T-cell (primary cell): ENCODE data around the gene GIN1. TPM values are rescaled to one million over a fixed set of nuclear protein-coding genes. Genes with fewer than 3 reads are reported as not detected.

ENCODE experiments used
- ATAC-seq, 4 experiments: fragments of 200-7000 bp in 3 of 4; fragments of 150-1000 bp in 1 of 4; cut with Tn5 transposase; replicated peaks in 1 of 4; 1 replicate in 3 of 4; 2 replicates in 1 of 4; pipeline ENCODE4 v1.10.0; 2021; ENCODE audit warnings: moderate library complexity in 3 of 4, mild to moderate bottlenecking in 2 of 4, moderate number of reproducible peaks in 1 of 4
- CTCF ChIA-PET, 2 donors: fragments of 300-600 bp; sonication (Branson Sonifier 250); formaldehyde crosslinking; loops; one replicate each; lab custom pipeline; 2022; ENCODE audit warnings: antibody characterized with exemption in 2 of 2; lab: Charles Lee
- POLR2A ChIA-PET, 2 donors: fragments of 300-600 bp; sonication (Branson Sonifier 250); formaldehyde crosslinking; loops; one replicate each; lab custom pipeline; 2022; ENCODE audit warnings: antibody characterized with exemption in 2 of 2; lab: Charles Lee
- DNase-seq, 35 experiments: peaks; one replicate each; pipeline versions ENCODE4 v3.0.0 to v3.0.0-alpha.2; 2013 to 2023
- H3K27ac ChIP-seq: one replicate; pipeline ENCODE4 v1.5.1; 2013; ENCODE audit warnings: low read length
- H3K27me3 ChIP-seq, 2 experiments: replicated peaks in 1 of 2; 1 replicate in 1 of 2; 2 replicates in 1 of 2; pipeline versions ENCODE4 v1.6.1 to v1.7.0; 2013; ENCODE audit warnings: low read length in 1 of 2, mixed read lengths in 1 of 2; ENCODE audit not compliant: control insufficient read depth in 2 of 2, insufficient read depth in 2 of 2; ENCODE audit errors: extremely low read depth in 1 of 2
- H3K36me3 ChIP-seq, 2 donors: 1 replicate in 1 of 2; 2 replicates in 1 of 2; pipeline versions ENCODE4 v1.6.1 to v1.7.0; 2013; ENCODE audit warnings: low read length in 1 of 2; ENCODE audit not compliant: control insufficient read depth in 2 of 2, insufficient read depth in 1 of 2; ENCODE audit errors: extremely low read depth in 1 of 2
- H3K4me1 ChIP-seq, 2 experiments: 1 replicate in 1 of 2; 2 replicates in 1 of 2; pipeline versions ENCODE4 v1.6.1 to v1.7.0; 2013; ENCODE audit warnings: low read length in 2 of 2, mixed read lengths in 1 of 2; ENCODE audit not compliant: insufficient read depth in 2 of 2, control insufficient read depth in 1 of 2; ENCODE audit errors: extremely low read depth in 1 of 2
- H3K4me3 ChIP-seq, 2 donors: 1 replicate in 1 of 2; 2 replicates in 1 of 2; pipeline versions ENCODE4 v1.5.1 to v1.7.0; 2013; ENCODE audit warnings: mild to moderate bottlenecking in 2 of 2, low read length in 1 of 2, moderate library complexity in 1 of 2; ENCODE audit not compliant: control insufficient read depth in 1 of 2; ENCODE audit errors: extremely low read depth in 1 of 2
- H3K9me3 ChIP-seq: 2 replicates; pipeline ENCODE4 v1.7.0; 2013
- H3K27ac Mint-ChIP-seq, 2 donors: one replicate each; pipeline ENCODE4 v1.8.0; 2020 to 2021; ENCODE audit warnings: mild to moderate bottlenecking in 2 of 2, mixed read lengths in 2 of 2
- H3K27me3 Mint-ChIP-seq, 2 donors: one replicate each; pipeline ENCODE4 v1.8.0; 2021 to 2022; ENCODE audit warnings: mixed read lengths in 2 of 2
- H3K36me3 Mint-ChIP-seq: one replicate; pipeline ENCODE4 v1.8.0; 2021; ENCODE audit warnings: mixed read lengths
- H3K4me1 Mint-ChIP-seq, 3 donors: one replicate each; pipeline ENCODE4 v1.8.0; 2020 to 2022; ENCODE audit warnings: mixed read lengths in 3 of 3, mild to moderate bottlenecking in 1 of 3
- H3K4me3 Mint-ChIP-seq, 3 donors: one replicate each; pipeline ENCODE4 v1.8.0; 2020 to 2022; ENCODE audit warnings: mild to moderate bottlenecking in 3 of 3, mixed read lengths in 3 of 3, moderate library complexity in 3 of 3
- H3K9me3 Mint-ChIP-seq, 3 donors: one replicate each; pipeline ENCODE4 v1.8.0; 2020 to 2022; ENCODE audit warnings: mixed read lengths in 3 of 3
- WGBS: methylation state at CpG from one replicate; pipeline ENCODE4 v1.1.5; 2013; ENCODE audit warnings: missing lambda C conversion rate; ENCODE audit not compliant: insufficient coverage; 5-methylcytosine and 5-hydroxymethylcytosine counted together
- total RNA-seq, 35 experiments: library from RNA in 6 of 35; stranded (reverse) in 6 of 35; fragments of 120-200 nt in 1 of 35; gene quantifications; one replicate each; pipeline versions ENCODE4 v1.2.1 to v1.2.4 and lab custom pipeline; 2013 to 2026

The GIN1 gene
- total RNA-seq, 5 donors from 2014 or later (not counting 1 experiment from before 2014, with no cell fraction given), result 2.6 to 18.8 (median 11.8) TPM

- no peak for DNase-seq
Measured at GRCh38 chr5:103108086-103108485, 11.9 kb downstream of the GIN1 start.

DNA sequence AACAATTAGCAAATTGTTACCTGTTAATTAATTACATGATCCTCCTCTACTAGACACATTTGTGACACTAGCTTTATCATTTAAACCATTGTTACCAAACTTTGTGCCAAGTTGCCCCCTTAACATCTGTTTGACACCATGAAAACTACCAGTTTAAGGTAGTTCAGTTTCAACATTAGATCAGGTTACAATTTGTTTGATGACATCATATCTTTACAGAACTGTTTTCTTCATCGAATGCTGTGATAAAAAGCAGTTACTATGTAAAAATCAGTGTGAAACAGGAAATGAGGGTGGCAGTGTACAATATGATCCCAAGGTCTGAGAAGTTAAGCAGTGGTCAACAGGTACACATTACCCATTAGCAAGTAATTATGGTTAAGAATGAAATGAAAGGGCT lies 17.7 kb downstream of the GIN1 start:
- Histone ChIP-seq H3K9me3 (no peaks in the 10 kb centered on the region), H3K4me1 (no peaks in the 10 kb centered on the region), H3K36me3 (peaks cover 0 to 19% of the 10 kb centered on the region in 2 donors), H3K27ac (no peak overlapping the region), H3K27me3 (no peaks in the 10 kb centered on the region), H3K4me3 (no peak overlapping the region)
- no peak for ATAC-seq
- no peaks in the 10 kb centered on the region for H3K9me3 Mint-ChIP-seq
- no CpG with 5 or more reads among the region's 1 CpG for WGBS
- peaks cover 0 to 6% (median 0%) of the 10 kb centered on the region in 3 donors for H3K4me1 Mint-ChIP-seq
- peaks cover 37% of the 10 kb centered on the region for H3K36me3 Mint-ChIP-seq
- no peaks in the 10 kb centered on the region for H3K27me3 Mint-ChIP-seq
- CTCF ChIA-PET, result no interaction called here
- no peak for DNase-seq
- H3K4me3 Mint-ChIP-seq, result no peak overlapping the region
- POLR2A ChIA-PET, result no interaction called here
- H3K27ac Mint-ChIP-seq, result no peak overlapping the region

More at GRCh38 chr5:103108086-103108485, 11.9 kb downstream of the GIN1 start:
- no CpG with 5 or more reads among the region's 2 CpGs for WGBS
- ATAC-seq, result no peak
- Histone ChIP-seq H3K9me3 (no peaks in the 10 kb centered on the region), H3K4me3 (no peak overlapping the region), H3K4me1 (peaks cover 3 to 21% of the 10 kb centered on the region in 2 experiments), H3K27me3 (no peaks in the 10 kb centered on the region), H3K27ac (no peak overlapping the region), H3K36me3 (peaks cover 0 to 11% of the 10 kb centered on the region in 2 donors)
- peaks cover 29 to 35% (median 34%) of the 10 kb centered on the region in 3 donors for H3K4me1 Mint-ChIP-seq
- CTCF ChIA-PET, result no interaction called here
- no peaks in the 10 kb centered on the region for H3K27me3 Mint-ChIP-seq
- H3K4me3 Mint-ChIP-seq, result no peak overlapping the region
- peaks cover 31% of the 10 kb centered on the region for H3K36me3 Mint-ChIP-seq
- no peak overlapping the region for H3K27ac Mint-ChIP-seq
- H3K9me3 Mint-ChIP-seq, result peaks cover 0 to 3% (median 0%) of the 10 kb centered on the region in 3 donors
- POLR2A ChIA-PET, result no interaction called here

DNA sequence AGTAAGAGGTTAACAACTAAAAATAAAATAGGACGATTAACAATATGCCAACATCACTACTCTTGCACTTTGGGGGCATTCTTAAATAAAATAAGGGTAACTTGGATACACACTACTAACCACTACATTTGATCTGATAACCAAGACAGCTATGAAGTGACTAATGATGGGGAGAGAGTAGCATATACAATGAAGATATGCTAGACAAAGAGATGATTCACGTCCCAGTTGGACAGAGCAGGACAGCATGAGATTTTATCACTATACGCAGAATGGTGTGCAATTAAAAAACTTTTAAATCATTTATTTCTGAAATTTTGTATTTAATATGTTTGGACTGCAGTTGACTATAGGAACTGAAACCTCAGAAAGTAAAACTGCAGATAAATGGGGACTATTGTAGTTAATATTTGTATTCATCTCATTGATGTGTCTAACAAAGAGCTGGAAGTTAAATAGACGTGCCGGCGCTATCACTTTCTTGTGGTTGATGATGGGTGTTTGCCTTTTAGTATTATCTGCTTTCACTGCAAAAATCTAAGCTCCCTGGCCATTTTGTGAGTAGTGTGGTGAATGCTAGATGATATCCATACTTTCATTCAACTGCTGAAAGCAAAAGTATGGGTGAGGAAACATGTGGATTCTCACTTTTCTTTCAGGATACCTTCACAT lies 18.7 kb downstream of the GIN1 start:
- Histone ChIP-seq H3K4me1 (no peaks in the 10 kb centered on the region), H3K4me3 (no peak overlapping the region), H3K27ac (no peak overlapping the region), H3K36me3 (peaks cover 0 to 21% of the 10 kb centered on the region in 2 donors), H3K27me3 (no peaks in the 10 kb centered on the region), H3K9me3 (no peaks in the 10 kb centered on the region)
- Mint-ChIP-seq H3K4me1 (peaks cover 0 to 6% (median 0%) of the 10 kb centered on the region in 3 donors), H3K36me3 (peaks cover 39% of the 10 kb centered on the region), H3K9me3 (no peaks in the 10 kb centered on the region), H3K4me3 (no peak overlapping the region), H3K27me3 (no peaks in the 10 kb centered on the region), H3K27ac (no peak overlapping the region)
- ChIA-PET POLR2A (no interaction called here), CTCF (interaction anchor here in 1 of 2 donors (0.5 to 0.8 kb wide), 3 partner anchors 11 to 862 kb away, joined by 3 to 5 read pairs (median 4); no protein-coding TSS in a partner anchor)
- no CpG with 5 or more reads among the region's 6 CpGs for WGBS
- DNase-seq (no peak), ATAC-seq (no peak)

- H3K4me1 ChIP-seq, result no peaks in the 10 kb centered on the region
- no peak overlapping the region for H3K27ac ChIP-seq
- WGBS, result no CpG with 5 or more reads among the region's 2 CpGs
- ChIA-PET CTCF (interaction anchor here in 1 of 2 donors (0.9 kb wide), 1 partner anchor 40 kb away, joined by 3 read pairs; no protein-coding TSS in a partner anchor), POLR2A (interaction anchor here in 1 of 2 donors (0.7 kb wide), 1 partner anchor 292 kb away, joined by 3 read pairs; no protein-coding TSS in a partner anchor)
- H3K9me3 Mint-ChIP-seq, result no peaks in the 10 kb centered on the region
- H3K36me3 ChIP-seq, result peaks cover 0 to 22% of the 10 kb centered on the region in 2 donors
- peaks cover 0 to 6% (median 0%) of the 10 kb centered on the region in 3 donors for H3K4me1 Mint-ChIP-seq
- no peaks in the 10 kb centered on the region for H3K27me3 ChIP-seq
- ATAC-seq, result no peak
- H3K27me3 Mint-ChIP-seq, result no peaks in the 10 kb centered on the region
- H3K4me3 ChIP-seq, result no peak overlapping the region
- no peak overlapping the region for H3K4me3 Mint-ChIP-seq
- H3K36me3 Mint-ChIP-seq, result peaks cover 51% of the 10 kb centered on the region
- no peaks in the 10 kb centered on the region for H3K9me3 ChIP-seq
- no peak overlapping the region for H3K27ac Mint-ChIP-seq
- no peak for DNase-seq
Measured at GRCh38 chr5:103098993-103099392, 20.9 kb downstream of the GIN1 start.

- Histone ChIP-seq H3K4me3 (no peak overlapping the region), H3K4me1 (no peaks in the 10 kb centered on the region), H3K9me3 (no peaks in the 10 kb centered on the region), H3K36me3 (peaks cover 0 to 8% of the 10 kb centered on the region in 2 donors), H3K27me3 (no peaks in the 10 kb centered on the region), H3K27ac (no peak overlapping the region)
- Mint-ChIP-seq H3K9me3 (no peaks in the 10 kb centered on the region), H3K4me1 (no peaks in the 10 kb centered on the region), H3K27me3 (no peaks in the 10 kb centered on the region), H3K27ac (no peak overlapping the region), H3K36me3 (peaks cover 54% of the 10 kb centered on the region), H3K4me3 (no peak overlapping the region)
- no peak for DNase-seq
- no peak for ATAC-seq
- WGBS, result 86% methylated on average over 1 of the region's 2 CpGs
- ChIA-PET POLR2A (no interaction called here), CTCF (no interaction called here)
Measured at GRCh38 chr5:103094737-103095136, 25.2 kb downstream of the GIN1 start.

DNA sequence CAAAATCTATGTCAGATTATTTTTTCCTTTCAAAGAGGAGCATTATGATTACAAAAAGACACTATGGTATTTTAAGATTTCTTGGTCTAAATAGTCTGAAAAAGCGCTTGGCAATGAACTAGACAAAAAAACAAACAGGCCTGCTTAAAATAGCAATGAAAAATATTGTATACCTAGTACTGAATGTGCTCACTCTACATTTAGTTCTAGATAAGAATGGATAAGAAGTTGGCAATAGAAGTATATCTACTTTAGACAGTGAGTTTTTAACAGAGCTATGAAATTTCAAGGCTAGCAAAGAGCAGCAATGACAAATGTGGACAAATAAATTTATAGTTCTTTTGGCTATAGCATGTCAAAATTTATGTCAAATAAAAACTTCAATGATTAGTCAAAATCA lies 26.2 kb downstream of the GIN1 start:
- Mint-ChIP-seq H3K9me3 (no peaks in the 10 kb centered on the region), H3K36me3 (peaks cover 62% of the 10 kb centered on the region), H3K27me3 (no peaks in the 10 kb centered on the region), H3K27ac (no peak overlapping the region), H3K4me1 (no peaks in the 10 kb centered on the region), H3K4me3 (no peak overlapping the region)
- H3K27ac ChIP-seq, result no peak overlapping the region
- H3K4me1 ChIP-seq, result no peaks in the 10 kb centered on the region
- no peaks in the 10 kb centered on the region for H3K27me3 ChIP-seq
- ChIA-PET POLR2A (no interaction called here), CTCF (interaction anchor here in 1 of 2 donors (0.8 kb wide), 1 partner anchor 46 kb away, joined by 4 read pairs; no protein-coding TSS in a partner anchor)
- ATAC-seq, result no peak
- peaks cover 0 to 8% of the 10 kb centered on the region in 2 donors for H3K36me3 ChIP-seq
- DNase-seq, result no peak
- no CpG with 5 or more reads among the region's 1 CpG for WGBS
- H3K4me3 ChIP-seq, result no peak overlapping the region
- H3K9me3 ChIP-seq, result no peaks in the 10 kb centered on the region
